DND-41 (cell line): ENCODE measurements around the gene LEMD2.

ENCODE experiments used
- CTCF ChIP-seq: IDR thresholded peaks from 2 replicates; pipeline ENCODE4 v1.5.1; 2012; ENCODE audit warnings: borderline replicate concordance, low read length, moderate library complexity, mild to moderate bottlenecking; ENCODE audit not compliant: poor library complexity, severe bottlenecking; ENCODE audit errors: extremely low read depth
- EZH2 ChIP-seq: IDR thresholded peaks from 3 replicates; pipeline ENCODE4 v1.6.1; 2012; ENCODE audit warnings: borderline replicate concordance, low read depth, mild to moderate bottlenecking, moderate library complexity, low read length, inconsistent platforms; ENCODE audit not compliant: severe bottlenecking

- TF ChIP-seq CTCF (no peak), EZH2 (no peak)
Observed at GRCh38 chr6:33820784-33821520, 32.0 kb upstream of the LEMD2 start.
